HepG2 (cell line): Measurements from ENCODE around the gene GDF9. TPM values are rescaled to one million over a fixed set of nuclear protein-coding genes. Genes with fewer than 3 reads are reported as not detected.
A peak's percentile ranks its signal among the peaks of the same experiment; 100 is the strongest.

Experiments
- ARHGAP35 ChIP-seq: sonication (generic); formaldehyde crosslinking; IDR thresholded peaks from 2 replicates; pipeline ENCODE4 v1.9.0; 2022; ENCODE audit warnings: mild to moderate bottlenecking, inconsistent platforms, moderate library complexity, missing genetic modification reagents, borderline replicate concordance
- HES4 ChIP-seq: sonication (generic); formaldehyde crosslinking; IDR thresholded peaks from 2 replicates; pipeline ENCODE4 v1.9.0; 2021; ENCODE audit warnings: mild to moderate bottlenecking, missing genetic modification reagents, borderline replicate concordance
- KDM5B ChIP-seq: sonication (generic); formaldehyde crosslinking; IDR thresholded peaks from 2 replicates; pipeline ENCODE4 v1.4.0; 2020; ENCODE audit warnings: missing genetic modification reagents, mild to moderate bottlenecking, borderline replicate concordance
- KIAA2018 ChIP-seq: sonication (generic); formaldehyde crosslinking; IDR thresholded peaks from 2 replicates; pipeline ENCODE4 v1.5.0; 2020; ENCODE audit warnings: mild to moderate bottlenecking, missing genetic modification reagents, borderline replicate concordance
- SATB2 ChIP-seq: sonication (generic); formaldehyde crosslinking; IDR thresholded peaks from 2 replicates; pipeline ENCODE4 v1.5.0; 2020; ENCODE audit warnings: missing genetic modification reagents
- SIN3A ChIP-seq: IDR thresholded peaks from 2 replicates; pipeline ENCODE4 v1.6.1; 2011; ENCODE audit warnings: low read depth, mild to moderate bottlenecking, control low read depth, low read length, borderline replicate concordance
- SPEN ChIP-seq: sonication (generic); formaldehyde crosslinking; IDR thresholded peaks from 2 replicates; pipeline ENCODE4 v1.5.1; 2020; ENCODE audit warnings: low read depth, mild to moderate bottlenecking, missing genetic modification reagents
- TBX2 ChIP-seq: sonication (generic); formaldehyde crosslinking; IDR thresholded peaks from 2 replicates; pipeline ENCODE4 v1.5.0; 2020; ENCODE audit warnings: missing genetic modification reagents, mild to moderate bottlenecking, borderline replicate concordance
- ZNF446 ChIP-seq: sonication (generic); formaldehyde crosslinking; IDR thresholded peaks from 2 replicates; pipeline ENCODE4 v1.5.0; 2020; ENCODE audit warnings: mild to moderate bottlenecking, missing genetic modification reagents
- ZNF512B ChIP-seq: sonication (generic); formaldehyde crosslinking; IDR thresholded peaks from 2 replicates; pipeline ENCODE4 v1.5.1; 2020; ENCODE audit warnings: missing genetic modification reagents, mild to moderate bottlenecking, borderline replicate concordance
- ZNF577 ChIP-seq: sonication (generic); formaldehyde crosslinking; IDR thresholded peaks from 2 replicates; pipeline ENCODE4 v1.4.0; 2020; ENCODE audit warnings: mild to moderate bottlenecking, low read depth, missing genetic modification reagents, borderline replicate concordance
- ZNF879 ChIP-seq: sonication (generic); formaldehyde crosslinking; IDR thresholded peaks from 2 replicates; pipeline ENCODE4 v1.8.1; 2023; ENCODE audit warnings: missing genetic modification reagents
- polyA plus RNA-seq, 8 experiments: library from polyadenylated mRNA; depleted of rRNA in 3 of 8; stranded (reverse) in 7 of 8; unstranded in 1 of 8; fragments of >200 nt; fragmentation: Illumina TruSeq in 4 of 8; extraction: Trizol in 4 of 8; gene quantifications; 2 replicates each; pipeline versions ENCODE4 v1.2.1 to v1.2.3, GENCODE V29; 2011 to 2016; ENCODE audit warnings: low read depth in 4 of 8, missing spikeins in 1 of 8, mixed read lengths in 1 of 8; ENCODE audit not compliant: insufficient read depth in 1 of 8
- total RNA-seq, 5 experiments: library from RNA; depleted of rRNA; stranded (reverse); fragments of >200 nt; fragmentation: Illumina TruSeq; extraction: Trizol; gene quantifications; 2 replicates each; pipeline ENCODE4 v1.2.3, GENCODE V29; 2016; ENCODE audit warnings: low read depth in 1 of 5

GDF9 gene
- total and polyA plus RNA-seq, 2 of the 13 experiments (the other 11 are each of a cell fraction or from before 2014, with no cell fraction given), result 0.33 to 0.38 TPM

GRCh38 chr5:132865668-132866341 lies 464 bp downstream of the GDF9 start (continued):
- TF ChIP-seq ZNF512B (CRISPR knock-in tag), result peak; percentile 61; the same call in 1 of the 2 replicates
- no peak for TF ChIP-seq TBX2 (CRISPR knock-in tag)
- no peak for TF ChIP-seq ZNF879 (CRISPR knock-in tag)
- TF ChIP-seq ZNF446 (CRISPR knock-in tag), result 0 out of 2 replicates have a peak, but pooled peaks have one; percentile 8
- TF ChIP-seq HES4 (CRISPR knock-in tag), result peak; percentile 17; the same call in 1 of the 2 replicates
- TF ChIP-seq ARHGAP35 (CRISPR knock-in tag), result no peak
- no peak for TF ChIP-seq ZNF577 (CRISPR knock-in tag)
- no peak for TF ChIP-seq KIAA2018
- TF ChIP-seq SPEN (CRISPR knock-in tag), result no peak
- no peak for TF ChIP-seq SIN3A
- TF ChIP-seq KDM5B (CRISPR knock-in tag), result no peak
- TF ChIP-seq SATB2 (CRISPR knock-in tag), result no peak
